HG03045 (cell line): ENCODE data around the gene IP6K2.

Experiments
- ATAC-seq: cut with Tn5 transposase; IDR thresholded peaks from one replicate; pipeline ENCODE4 v1.9.1; 2021; ENCODE audit warnings: mild to moderate bottlenecking, moderate library complexity; ENCODE audit not compliant: unreplicated experiment

Gene IP6K2

GRCh38 chr3:48692551-48692950 is 24.5 kb downstream of the IP6K2 start:
- no peak for ATAC-seq

GRCh38 chr3:48690846-48691458 is 26.1 kb downstream of the IP6K2 start:
- ATAC-seq, result no peak

- no peak for ATAC-seq
These were observed 27.6 kb downstream of the IP6K2 start for GRCh38 chr3:48689384-48689783.

- ATAC-seq, result no peak
These were observed 28.3 kb downstream of the IP6K2 start for GRCh38 chr3:48688737-48689075.

GRCh38 chr3:48688032-48688736 is 28.8 kb downstream of the IP6K2 start:
- ATAC-seq, result no peak

GRCh38 chr3:48687220-48687678 is 29.8 kb downstream of the IP6K2 start:
- no peak for ATAC-seq

GRCh38 chr3:48686538-48687219 is 30.3 kb downstream of the IP6K2 start:
- ATAC-seq, result no peak

GRCh38 chr3:48685603-48686511 is 31.2 kb downstream of the IP6K2 start, which contains the start of gene NCKIPSD:
Gene NCKIPSD (minus strand): TSS chr3:48685915. CDS start chr3:48685807, 108 bp downstream.
- peak; percentile 80 for ATAC-seq

- ATAC-seq, result no peak
These were observed 31.8 kb downstream of the IP6K2 start for GRCh38 chr3:48685293-48685602.

GRCh38 chr3:48684480-48685143 is 32.4 kb downstream of the IP6K2 start:
- no peak for ATAC-seq

- no peak for ATAC-seq
These were observed 33.0 kb downstream of the IP6K2 start for GRCh38 chr3:48684054-48684349.

GRCh38 chr3:48682786-48683185 is 34.2 kb downstream of the IP6K2 start:
- no peak for ATAC-seq

GRCh38 chr3:48681974-48682610 is 34.9 kb downstream of the IP6K2 start:
- ATAC-seq, result no peak

GRCh38 chr3:48681541-48681880 is 35.5 kb downstream of the IP6K2 start:
- no peak for ATAC-seq

GRCh38 chr3:48680811-48681540 is 36.0 kb downstream of the IP6K2 start:
- no peak for ATAC-seq

GRCh38 chr3:48679411-48680391 is 37.3 kb downstream of the IP6K2 start:
- no peak for ATAC-seq

- no peak for ATAC-seq
These were observed 38.2 kb downstream of the IP6K2 start for GRCh38 chr3:48678566-48679380.

GRCh38 chr3:48678056-48678455 is 39.0 kb downstream of the IP6K2 start:
- no peak for ATAC-seq
